PC-9 (cell line): Measurements from ENCODE around the gene PGAM1.

ENCODE experiments used
- CTCF ChIP-seq: fragments of 200-600 bp; sonication (generic); conservative IDR thresholded peaks from 2 replicates; pipeline ENCODE4 v1.6.1; 2017; ENCODE audit warnings: mixed run types, antibody characterized with exemption, mild to moderate bottlenecking, moderate library complexity
- EZH2 ChIP-seq: fragments of 200-600 bp; sonication (generic); IDR thresholded peaks from 2 replicates; pipeline ENCODE4 v1.8.0; 2017; ENCODE audit warnings: antibody characterized with exemption, low read depth

- TF ChIP-seq CTCF: no peak
- TF ChIP-seq EZH2: no peak
Measured at GRCh38 chr10:97475936-97476594, 50.1 kb downstream of the PGAM1 start.
